ENCODE results near the gene MYO5B. TPM values are rescaled to one million over a fixed set of nuclear protein-coding genes. Genes with fewer than 3 reads are reported as not detected.

Gene MYO5B
- total RNA-seq, 1 experiment from 2014 or later: 6.3 TPM

GRCh38 chr18:50152900-50153299 is 42.0 kb downstream of the MYO5B start:
- DNase-seq (ENCODE audit: low read depth): no peak

DNA sequence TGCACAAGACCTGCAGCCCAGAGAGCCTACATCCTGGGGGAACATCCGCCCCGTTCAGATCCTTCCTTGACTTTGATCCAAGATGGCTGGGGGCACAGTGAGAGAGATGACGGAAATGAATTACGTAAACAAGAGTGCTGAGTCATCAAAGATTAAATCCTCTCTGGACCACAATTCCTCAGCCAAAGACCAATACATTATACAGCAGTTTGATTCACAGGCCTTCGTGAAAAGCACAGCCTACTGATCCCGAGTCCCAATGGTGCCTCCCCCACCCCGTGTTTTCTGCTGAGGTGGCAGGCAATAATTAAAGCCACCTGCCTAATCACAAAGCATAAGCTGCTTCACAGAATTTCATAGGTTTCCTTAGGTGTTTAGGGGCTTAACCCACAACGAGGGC is 43.0 kb downstream of the MYO5B start:
- DNase-seq (ENCODE audit: low read depth): peak; percentile 13

DNA sequence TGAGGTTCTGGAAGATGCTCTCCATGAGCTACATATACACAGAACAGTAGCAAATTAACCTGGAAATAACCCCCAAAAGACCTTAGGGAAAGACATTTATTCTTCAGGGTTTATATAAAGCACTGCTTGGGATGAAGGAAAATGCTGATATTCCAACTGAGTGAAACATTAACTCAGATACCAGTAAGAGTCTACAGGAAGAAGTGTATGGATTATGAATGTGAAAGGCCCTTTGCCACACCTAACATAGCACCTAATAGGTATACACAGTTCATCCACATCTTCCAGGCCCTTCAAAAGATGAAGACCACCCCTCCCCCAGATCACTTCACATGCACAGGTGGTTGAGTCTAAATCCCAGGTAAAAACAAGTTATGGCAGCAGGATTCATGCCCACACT is 50.4 kb downstream of the MYO5B start:
- no peak for DNase-seq (ENCODE audit: low read depth)

GRCh38 chr18:50143886-50144285 is 51.1 kb downstream of the MYO5B start:
- no peak for DNase-seq (ENCODE audit: low read depth)

- no peak for DNase-seq (ENCODE audit: low read depth)
These were observed 51.7 kb downstream of the MYO5B start for GRCh38 chr18:50143294-50143693.

DNA sequence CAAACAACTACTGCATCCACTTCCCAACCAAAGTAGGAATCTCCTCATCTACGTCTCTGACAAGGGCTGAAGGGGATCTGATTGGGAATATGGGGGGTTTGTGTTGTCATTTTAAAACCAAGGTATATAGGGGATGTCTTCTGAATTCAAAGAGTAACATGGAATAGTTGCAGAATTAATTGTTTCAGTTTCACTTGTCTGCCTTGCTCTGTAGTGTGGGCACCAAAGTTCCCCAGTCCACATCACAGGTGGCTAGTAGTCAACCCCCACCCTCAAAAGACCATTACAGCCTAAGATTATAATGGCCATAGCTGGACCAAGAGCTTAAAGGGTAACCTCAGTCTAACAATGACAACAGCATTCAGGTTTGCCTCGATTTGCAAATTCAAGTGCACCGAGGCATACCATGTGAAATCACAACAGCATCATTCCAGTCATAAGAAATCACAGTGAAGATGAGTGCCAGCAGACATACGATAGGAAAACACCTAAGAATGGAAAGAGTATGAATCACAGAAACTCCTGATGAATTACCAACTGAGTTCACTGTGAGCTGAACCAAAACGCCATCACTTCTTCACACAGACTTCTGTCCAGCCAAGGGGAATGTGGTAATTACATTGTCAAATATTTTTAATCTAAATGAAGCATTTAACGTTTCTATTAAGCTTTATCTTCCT is 52.4 kb downstream of the MYO5B start:
- DNase-seq (ENCODE audit: low read depth): no peak

GRCh38 chr18:50138181-50139064 is 56.5 kb downstream of the MYO5B start:
- peak; percentile 33 for DNase-seq (ENCODE audit: low read depth)

- DNase-seq (ENCODE audit: low read depth): no peak
These were observed 59.0 kb downstream of the MYO5B start for GRCh38 chr18:50135903-50136302.

- no peak for DNase-seq (ENCODE audit: low read depth)
These were observed 61.4 kb downstream of the MYO5B start for GRCh38 chr18:50133526-50133925.

GRCh38 chr18:50131591-50131990 is 63.4 kb downstream of the MYO5B start:
- no peak for DNase-seq (ENCODE audit: low read depth)

DNA sequence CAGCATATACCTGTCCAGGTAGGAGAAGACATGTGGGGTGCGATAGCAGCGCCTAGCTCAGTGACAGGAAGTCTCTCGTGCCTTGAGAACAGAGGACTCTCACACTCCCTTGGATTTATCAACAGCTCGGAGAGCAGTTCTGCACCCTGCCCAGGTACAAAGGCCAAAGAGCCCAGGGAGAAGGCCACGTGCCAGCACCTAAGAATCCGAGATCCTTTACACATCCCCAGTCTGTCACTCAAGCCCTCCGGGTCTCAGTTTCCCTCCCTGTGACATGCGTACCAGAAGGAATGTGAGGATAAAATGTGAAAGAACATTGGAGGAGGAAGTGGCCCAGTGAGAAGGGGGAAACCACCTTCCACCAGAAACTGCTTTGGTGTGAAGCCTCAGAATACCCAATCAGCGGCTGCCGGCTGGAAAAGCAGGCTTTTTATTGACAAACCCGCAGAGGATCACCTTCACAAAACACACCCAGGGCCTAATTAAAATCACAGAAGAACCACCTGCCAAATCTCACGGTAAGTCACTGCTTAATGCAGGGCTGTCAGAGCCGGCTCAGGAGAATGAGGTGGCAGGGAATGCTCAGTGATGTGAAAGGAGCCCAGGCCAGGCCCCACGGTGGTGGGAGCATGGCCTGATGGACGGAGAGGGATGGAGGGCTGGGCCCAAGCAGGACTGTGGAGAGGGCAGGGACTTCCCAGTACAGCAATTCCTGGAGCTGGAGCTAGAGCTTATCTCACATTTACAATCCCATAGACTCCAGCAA is 66.3 kb downstream of the MYO5B start:
- no peak for DNase-seq (ENCODE audit: low read depth)

DNA sequence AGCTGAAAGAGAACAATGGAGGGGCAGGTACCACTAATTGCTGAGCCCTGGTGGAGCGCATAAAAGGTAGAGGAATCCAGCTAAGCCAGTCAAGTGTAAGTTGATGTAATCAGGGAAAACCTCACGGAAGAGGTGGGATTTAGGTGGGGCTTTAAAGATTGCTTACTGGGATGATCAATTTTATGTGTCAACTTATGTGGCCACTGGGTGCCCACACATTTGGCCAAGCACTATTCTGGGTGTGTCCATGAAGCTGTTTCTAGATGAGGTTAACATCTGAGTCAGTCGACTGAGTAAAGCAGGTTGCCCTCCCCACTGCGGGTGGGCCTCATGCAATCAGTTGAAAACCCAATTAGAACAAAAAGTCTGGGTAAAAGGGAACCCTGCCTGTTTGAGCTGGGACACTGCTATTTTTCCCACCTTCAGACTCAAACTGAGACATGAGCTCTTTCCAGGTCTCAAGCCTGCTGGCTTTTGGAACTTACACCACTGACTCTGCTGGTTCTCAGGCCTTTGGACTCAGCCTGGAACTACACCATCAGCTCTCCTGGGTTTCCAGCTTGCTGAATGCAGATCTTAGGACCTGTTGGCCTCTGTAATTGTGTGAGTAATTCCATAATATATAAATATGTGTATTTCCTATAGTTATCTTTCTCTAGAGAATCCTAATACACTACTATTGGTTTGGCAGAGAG is 67.3 kb downstream of the MYO5B start:
- no peak for DNase-seq (ENCODE audit: low read depth)

DNA sequence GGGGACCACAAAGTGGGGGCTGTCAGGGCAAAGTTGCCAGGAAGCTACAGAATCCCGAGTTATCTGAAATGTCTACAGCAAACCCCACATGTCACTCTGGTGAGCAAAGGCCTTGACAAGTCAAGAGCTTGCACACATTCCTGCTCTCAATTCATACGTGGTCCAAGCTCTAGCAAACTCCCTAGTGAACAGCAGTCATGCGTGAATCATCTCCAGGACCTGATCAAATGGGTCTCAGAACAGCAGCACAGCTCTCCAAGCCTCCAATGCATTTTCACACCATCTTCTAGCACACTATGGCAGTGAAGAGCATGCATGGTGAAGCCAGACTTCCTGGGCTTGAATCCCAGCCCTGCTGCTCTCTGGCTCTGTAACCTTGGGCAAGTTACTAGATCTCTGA is 68.5 kb downstream of the MYO5B start:
- no peak for DNase-seq (ENCODE audit: low read depth)

DNA sequence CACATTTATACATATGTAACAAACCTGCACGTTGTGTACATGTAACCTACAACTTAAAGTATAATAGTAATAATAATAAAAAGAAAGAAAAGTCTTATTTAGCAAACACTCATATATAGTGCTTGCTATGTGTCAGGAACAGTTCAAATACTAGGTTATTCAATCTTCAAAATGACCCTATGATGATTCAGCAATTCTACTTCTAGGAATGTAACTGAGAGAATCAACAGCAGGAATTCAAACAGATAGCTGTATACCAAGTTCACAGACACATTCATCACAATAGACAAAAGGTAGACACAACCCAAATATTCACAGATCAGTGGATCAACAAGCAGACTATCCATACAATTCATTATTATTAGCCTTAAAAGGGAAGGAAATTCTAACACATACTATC is 69.5 kb downstream of the MYO5B start:
- DNase-seq (ENCODE audit: low read depth): no peak

- DNase-seq (ENCODE audit: low read depth): no peak
These were observed 75.7 kb downstream of the MYO5B start for GRCh38 chr18:50119296-50119695.

DNA sequence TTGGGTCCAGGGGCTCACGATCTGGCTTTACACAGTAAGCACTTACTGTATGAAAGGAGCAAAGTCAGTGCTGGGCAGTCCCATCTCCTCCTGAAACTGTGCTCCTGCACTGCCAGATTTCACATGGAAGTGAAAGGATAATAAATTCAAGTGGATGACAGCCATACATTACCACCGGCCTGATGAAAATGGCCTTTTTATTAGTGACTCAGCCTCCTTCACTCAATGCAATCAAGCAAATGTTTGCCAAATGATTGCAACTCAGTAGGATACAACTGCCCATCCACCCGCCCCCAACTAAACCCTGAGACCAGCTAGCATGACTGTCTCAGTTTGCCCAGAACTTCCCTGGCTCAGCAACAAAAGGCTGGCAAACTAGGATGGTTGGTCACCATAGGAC is 77.1 kb downstream of the MYO5B start:
- no peak for DNase-seq (ENCODE audit: low read depth)

DNA sequence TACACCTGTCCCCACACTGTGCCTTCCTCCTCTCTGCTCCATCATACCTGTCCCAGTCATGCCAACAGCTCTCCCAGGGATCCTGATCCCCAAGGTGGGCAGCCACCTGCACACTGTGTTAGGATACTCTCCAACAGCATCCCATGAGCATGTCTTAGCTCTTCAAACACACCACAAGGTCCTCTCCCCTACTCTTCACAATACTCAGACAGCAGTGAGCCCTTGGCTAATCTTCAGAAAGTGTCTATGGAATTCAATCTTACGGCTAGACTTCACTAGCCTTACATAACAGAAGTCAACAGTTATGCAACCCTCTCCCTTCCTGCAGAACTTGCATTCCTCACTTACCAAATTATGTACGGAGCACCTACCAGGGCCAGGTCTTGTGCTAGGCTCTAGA is 79.9 kb downstream of the MYO5B start:
- no peak for DNase-seq (ENCODE audit: low read depth)

- no peak for DNase-seq (ENCODE audit: low read depth)
These were observed 80.5 kb downstream of the MYO5B start for GRCh38 chr18:50114448-50114847.

DNA sequence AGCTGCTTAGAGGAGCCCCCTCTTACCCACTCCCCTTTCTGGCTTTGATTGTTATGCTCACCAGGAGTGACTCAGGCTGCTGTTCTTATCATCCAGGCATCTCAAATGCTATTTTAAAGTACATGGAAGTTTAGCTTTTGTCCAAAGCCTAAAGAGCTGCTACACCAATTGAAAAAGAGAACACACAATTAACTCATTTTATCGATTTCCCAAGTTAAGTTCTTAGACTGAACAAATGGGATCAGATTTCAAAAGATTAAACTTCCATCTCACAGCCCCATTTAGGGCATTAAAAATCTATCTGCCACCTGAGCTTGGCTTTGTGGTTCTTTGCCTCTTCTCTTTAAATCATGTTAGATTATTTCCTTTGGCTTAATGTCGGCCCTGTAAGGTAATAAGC is 81.2 kb downstream of the MYO5B start:
- DNase-seq (ENCODE audit: low read depth): no peak

DNA sequence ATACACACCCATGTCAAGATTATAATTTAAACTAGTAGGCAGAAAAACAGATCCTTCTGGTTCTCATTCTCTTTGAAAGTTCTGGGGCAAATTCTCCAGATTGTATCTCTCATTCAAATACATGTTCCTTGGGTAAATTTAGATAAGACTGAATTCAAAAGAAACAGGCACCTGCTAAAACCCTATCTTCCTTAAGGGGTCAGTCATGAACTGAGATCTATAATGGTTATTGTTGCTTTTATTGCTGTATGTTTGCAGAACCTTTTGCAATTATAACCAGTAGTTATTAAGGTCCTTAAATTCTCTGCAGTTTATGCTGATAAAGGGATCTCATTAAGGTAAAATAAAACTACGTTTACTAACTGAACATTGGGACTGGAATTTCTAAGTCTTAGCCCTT is 83.5 kb downstream of the MYO5B start:
- DNase-seq (ENCODE audit: low read depth): no peak

DNA sequence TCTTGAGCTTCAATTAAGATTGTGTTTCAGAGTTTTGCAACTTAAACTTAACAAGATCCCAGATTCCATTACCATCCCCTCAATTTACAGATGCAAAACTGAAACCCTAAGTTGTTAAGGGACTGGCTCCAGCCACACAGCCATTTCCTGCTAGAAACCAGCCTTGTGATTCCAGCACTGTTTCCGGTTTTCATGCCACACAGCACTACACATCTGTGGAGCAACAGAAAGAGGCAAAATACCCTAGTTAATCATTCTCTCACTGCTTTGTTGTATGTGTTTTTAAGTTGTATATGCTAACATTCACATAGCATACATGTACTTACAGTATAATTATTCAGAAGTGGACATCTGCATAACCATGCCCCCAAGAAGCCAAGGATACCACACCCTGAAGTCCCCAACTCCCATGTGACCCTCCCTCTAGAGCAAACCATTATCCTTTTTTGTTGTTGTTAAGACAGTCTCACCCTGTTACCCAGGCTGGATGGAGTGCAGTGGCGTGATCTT is 87.4 kb downstream of the MYO5B start:
- no peak for DNase-seq (ENCODE audit: low read depth)

DNA sequence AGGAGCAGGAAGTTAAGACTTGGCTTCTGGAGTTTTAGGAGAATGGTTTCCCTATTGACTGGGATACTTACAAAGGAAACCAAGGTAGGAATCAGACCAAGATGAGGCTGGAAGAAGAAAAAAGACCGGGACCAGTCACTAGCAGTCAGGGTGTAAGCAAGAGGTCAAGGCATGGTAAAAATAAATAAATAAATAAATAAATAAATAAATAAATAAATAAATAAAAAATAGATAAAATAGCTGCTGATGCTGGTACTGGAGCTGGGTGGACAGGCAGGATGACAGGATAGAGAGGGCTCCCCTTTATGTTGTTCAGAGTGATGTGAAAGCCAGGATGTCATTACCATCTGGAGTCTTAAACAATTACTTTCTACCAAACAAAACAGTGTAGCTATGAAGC is 89.9 kb downstream of the MYO5B start:
- DNase-seq (ENCODE audit: low read depth): no peak

Measured in LHCN-M2 (cell line).